ENCODE data around the gene KCNK10.

The KCNK10 gene

GRCh38 chr14:88140874-88141273, 182.2 kb downstream of the KCNK10 start:
- no peak for DNase-seq (ENCODE audit: low read depth)
- H3K4me3 ChIP-seq (ENCODE audit: low read depth, low read length), result no peak overlapping the region
- no peak for TF ChIP-seq CTCF (conservative IDR thresholded peaks at IDR 0.05; ENCODE audit: low read depth, low read length)

- no peak for DNase-seq (ENCODE audit: low read depth)
- no peak for TF ChIP-seq CTCF (conservative IDR thresholded peaks at IDR 0.05; ENCODE audit: low read depth, low read length)
These were observed 185.7 kb downstream of the KCNK10 start for GRCh38 chr14:88137327-88137726.

More at GRCh38 chr14:88137327-88137726, 185.7 kb downstream of the KCNK10 start:
- no peak overlapping the region for H3K4me3 ChIP-seq (ENCODE audit: low read depth, low read length)

Data from choroid plexus epithelial cell (primary cell).